Measurements from ENCODE around the gene VCAN. TPM values are rescaled to one million over a fixed set of nuclear protein-coding genes. Genes with fewer than 3 reads are reported as not detected.
A peak's percentile ranks its signal among the peaks of the same experiment; 100 is the strongest.

The VCAN gene
- total RNA-seq, 1 experiment from 2014 or later = 69.4 TPM

- H3K9me3 ChIP-seq (replicated peaks) = no peaks in the 10 kb centered on the region
- peaks cover 45% of the 10 kb centered on the region for H3K36me3 ChIP-seq
- no peaks in the 10 kb centered on the region for H3K4me1 ChIP-seq (replicated peaks)
- H3K27ac ChIP-seq = no peak overlapping the region
- H3K4me3 ChIP-seq = no peak overlapping the region
- H3K27me3 ChIP-seq (replicated peaks) = no peaks in the 10 kb centered on the region
- no peak for DNase-seq (ENCODE audit: low read depth in 1 of 2, low spot score in 2 of 2)
Observed at GRCh38 chr5:83540105-83540504, 68.6 kb downstream of the VCAN start.

GRCh38 chr5:83540783-83541182 lies 69.2 kb downstream of the VCAN start:
- H3K9me3 ChIP-seq (replicated peaks) = no peaks in the 10 kb centered on the region
- no peak for DNase-seq (ENCODE audit: low read depth in 1 of 2, low spot score in 2 of 2)
- H3K27me3 ChIP-seq (replicated peaks) = no peaks in the 10 kb centered on the region
- peaks cover 45% of the 10 kb centered on the region for H3K36me3 ChIP-seq
- no peak overlapping the region for H3K27ac ChIP-seq
- no peaks in the 10 kb centered on the region for H3K4me1 ChIP-seq (replicated peaks)
- no peak overlapping the region for H3K4me3 ChIP-seq

DNA sequence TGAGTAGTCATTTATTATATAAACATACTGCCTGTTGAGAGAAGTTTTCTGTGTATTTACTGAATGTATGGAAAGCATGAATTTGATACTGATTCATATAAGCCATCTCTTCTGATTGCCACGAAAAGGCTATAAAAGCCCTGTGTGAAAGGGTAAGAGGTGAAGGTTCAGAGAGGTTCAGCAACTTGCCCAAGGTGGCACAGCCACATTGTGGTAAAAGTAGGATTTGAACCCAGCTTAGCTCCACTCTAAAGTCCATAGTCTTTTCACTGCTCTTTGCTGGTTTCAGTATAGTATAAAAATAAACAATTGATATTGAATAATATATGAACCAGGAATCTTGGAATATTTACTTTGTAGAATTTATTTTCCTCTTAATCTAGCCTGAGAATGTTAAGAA lies 71.3 kb downstream of the VCAN start:
- DNase-seq (ENCODE audit: low read depth in 1 of 2, low spot score in 2 of 2) = no peak
- H3K27me3 ChIP-seq (replicated peaks) = no peaks in the 10 kb centered on the region
- H3K4me3 ChIP-seq = no peak overlapping the region
- no peak overlapping the region for H3K27ac ChIP-seq
- H3K9me3 ChIP-seq (replicated peaks) = no peaks in the 10 kb centered on the region
- H3K4me1 ChIP-seq (replicated peaks) = no peaks in the 10 kb centered on the region
- H3K36me3 ChIP-seq = peaks cover 35% of the 10 kb centered on the region

DNA sequence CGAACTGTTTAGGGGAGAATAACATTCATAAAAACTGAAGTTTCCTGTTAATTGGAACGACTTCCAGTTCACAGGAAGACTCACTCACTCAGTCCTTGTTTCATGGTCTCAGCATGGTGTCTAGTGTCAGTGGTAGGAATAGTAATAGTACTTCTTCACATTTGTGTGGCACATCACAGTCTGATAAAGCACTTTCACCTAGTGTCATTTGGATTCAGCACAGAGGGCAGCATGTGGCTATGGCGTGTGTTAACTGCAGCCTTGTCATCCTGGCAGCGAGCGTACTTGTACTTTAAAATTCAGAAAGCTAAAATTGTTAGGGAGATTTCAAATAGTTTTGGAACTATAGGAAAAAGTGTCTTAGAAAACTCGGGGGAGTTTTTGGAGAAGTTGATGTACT lies 72.4 kb downstream of the VCAN start:
- no peaks in the 10 kb centered on the region for H3K27me3 ChIP-seq (replicated peaks)
- no peak for DNase-seq (ENCODE audit: low read depth in 1 of 2, low spot score in 2 of 2)
- peaks cover 32% of the 10 kb centered on the region for H3K36me3 ChIP-seq
- no peaks in the 10 kb centered on the region for H3K4me1 ChIP-seq (replicated peaks)
- H3K9me3 ChIP-seq (replicated peaks) = no peaks in the 10 kb centered on the region
- H3K4me3 ChIP-seq = no peak overlapping the region
- H3K27ac ChIP-seq = no peak overlapping the region

DNA sequence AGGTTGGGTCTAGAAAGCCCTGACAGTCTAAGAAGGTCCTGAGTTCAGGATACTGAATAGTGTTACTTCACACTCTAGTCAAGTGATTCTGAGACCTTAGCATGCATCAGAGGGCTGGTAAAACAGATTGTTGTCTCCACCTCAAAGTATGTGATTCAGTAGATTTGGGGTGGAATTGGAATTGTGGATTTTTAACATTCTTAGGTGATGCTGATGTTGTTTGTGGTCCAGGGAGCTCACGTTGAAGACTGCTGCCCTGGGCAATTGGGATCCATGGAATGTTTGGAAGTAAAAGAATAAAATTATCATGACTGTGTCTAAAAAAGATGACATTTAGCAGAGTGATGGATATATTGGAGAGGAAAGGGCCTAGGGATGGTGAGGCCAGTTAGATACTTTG lies 75.6 kb downstream of the VCAN start:
- Histone ChIP-seq H3K9me3 (replicated peaks) (no peaks in the 10 kb centered on the region), H3K36me3 (peaks cover 26% of the 10 kb centered on the region), H3K4me1 (replicated peaks) (peaks cover 7% of the 10 kb centered on the region), H3K27ac (no peak overlapping the region), H3K4me3 (no peak overlapping the region), H3K27me3 (replicated peaks) (no peaks in the 10 kb centered on the region)
- DNase-seq (ENCODE audit: low read depth in 1 of 2, low spot score in 2 of 2) = no peak

GRCh38 chr5:83547889-83548288 lies 76.3 kb downstream of the VCAN start:
- no peak overlapping the region for H3K27ac ChIP-seq
- H3K27me3 ChIP-seq (replicated peaks) = no peaks in the 10 kb centered on the region
- no peaks in the 10 kb centered on the region for H3K9me3 ChIP-seq (replicated peaks)
- H3K36me3 ChIP-seq = peaks cover 21% of the 10 kb centered on the region
- no peak for DNase-seq (ENCODE audit: low read depth in 1 of 2, low spot score in 2 of 2)
- peaks cover 10% of the 10 kb centered on the region for H3K4me1 ChIP-seq (replicated peaks)
- no peak overlapping the region for H3K4me3 ChIP-seq

- Histone ChIP-seq H3K27me3 (replicated peaks) (no peaks in the 10 kb centered on the region), H3K9me3 (replicated peaks) (no peaks in the 10 kb centered on the region), H3K4me1 (replicated peaks) (peaks cover 10% of the 10 kb centered on the region), H3K27ac (no peak overlapping the region), H3K36me3 (peaks cover 24% of the 10 kb centered on the region), H3K4me3 (no peak overlapping the region)
- no peak for DNase-seq (ENCODE audit: low read depth in 1 of 2, low spot score in 2 of 2)
Observed at GRCh38 chr5:83548581-83548980, 77.0 kb downstream of the VCAN start.

DNA sequence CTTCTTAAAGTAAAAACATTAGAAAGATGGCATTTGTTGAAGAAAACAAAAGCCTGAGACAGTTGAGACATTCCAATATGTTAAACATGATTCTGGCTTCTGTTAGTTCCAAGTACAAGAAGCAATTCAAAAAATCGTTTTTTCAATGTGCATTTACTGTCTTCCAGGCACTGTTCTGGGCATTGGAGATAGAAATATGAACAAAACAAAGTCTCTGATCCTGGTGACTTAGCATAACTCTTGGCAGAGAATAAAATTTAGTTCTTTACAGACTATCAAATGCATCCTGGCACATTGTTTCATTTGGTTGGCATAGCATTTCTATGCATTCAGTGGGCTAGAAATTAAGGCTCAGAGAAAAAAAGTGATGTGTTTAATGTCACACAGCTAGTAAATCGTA lies 77.5 kb downstream of the VCAN start:
- DNase-seq (ENCODE audit: low read depth in 1 of 2, low spot score in 2 of 2) = no peak
- no peak overlapping the region for H3K4me3 ChIP-seq
- peaks cover 29% of the 10 kb centered on the region for H3K36me3 ChIP-seq
- H3K4me1 ChIP-seq (replicated peaks) = peaks cover 13% of the 10 kb centered on the region
- no peaks in the 10 kb centered on the region for H3K27me3 ChIP-seq (replicated peaks)
- H3K9me3 ChIP-seq (replicated peaks) = no peaks in the 10 kb centered on the region
- no peak overlapping the region for H3K27ac ChIP-seq

DNA sequence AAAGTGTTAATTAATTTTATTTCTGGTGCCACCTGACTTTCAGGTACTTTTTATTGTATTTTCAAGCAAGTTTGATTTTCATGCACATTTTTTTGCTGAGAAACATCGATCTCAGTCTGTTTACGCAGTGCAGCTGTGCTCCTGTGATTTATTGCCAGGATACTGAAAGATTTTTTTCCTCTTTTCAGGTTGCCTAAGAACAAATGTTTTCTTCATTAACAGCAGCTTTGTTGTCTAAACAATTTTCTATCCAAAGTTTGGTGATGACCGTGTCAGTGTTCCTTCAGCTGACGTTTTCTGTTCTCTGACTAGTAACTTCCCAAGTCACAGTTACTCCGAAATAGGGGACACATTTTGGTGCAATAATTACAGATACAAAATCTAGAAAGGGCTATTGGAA lies 78.1 kb downstream of the VCAN start:
- no peak overlapping the region for H3K4me3 ChIP-seq
- no peak for DNase-seq (ENCODE audit: low read depth in 1 of 2, low spot score in 2 of 2)
- no peaks in the 10 kb centered on the region for H3K27me3 ChIP-seq (replicated peaks)
- peaks cover 19% of the 10 kb centered on the region for H3K4me1 ChIP-seq (replicated peaks)
- peaks cover 34% of the 10 kb centered on the region for H3K36me3 ChIP-seq
- H3K27ac ChIP-seq = no peak overlapping the region
- H3K9me3 ChIP-seq (replicated peaks) = no peaks in the 10 kb centered on the region

DNA sequence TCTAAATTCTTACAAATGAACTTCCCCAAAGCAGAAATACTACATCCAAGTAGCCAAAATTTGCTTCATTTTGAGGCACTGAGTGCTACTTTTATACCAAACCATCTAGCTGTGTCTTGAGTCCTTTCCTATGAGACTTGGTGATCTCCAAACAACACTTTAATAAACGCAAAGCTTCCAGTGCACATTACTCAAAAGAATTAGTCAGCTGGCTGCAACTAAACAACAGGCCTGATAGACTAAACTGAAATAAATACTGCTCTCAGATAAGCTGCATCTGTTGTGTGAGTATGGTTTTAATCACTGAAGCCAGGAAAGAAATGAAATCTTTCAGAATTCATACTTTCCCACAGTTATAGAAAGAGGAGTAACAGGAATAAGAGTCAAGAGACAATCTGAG lies 80.3 kb downstream of the VCAN start:
- Histone ChIP-seq H3K27ac (no peak overlapping the region), H3K36me3 (peaks cover 53% of the 10 kb centered on the region), H3K4me3 (no peak overlapping the region), H3K4me1 (replicated peaks) (peaks cover 27% of the 10 kb centered on the region), H3K27me3 (replicated peaks) (no peaks in the 10 kb centered on the region), H3K9me3 (replicated peaks) (no peaks in the 10 kb centered on the region)
- DNase-seq (ENCODE audit: low read depth in 1 of 2, low spot score in 2 of 2) = peak in 1 of 2 experiments; percentile 21

DNA sequence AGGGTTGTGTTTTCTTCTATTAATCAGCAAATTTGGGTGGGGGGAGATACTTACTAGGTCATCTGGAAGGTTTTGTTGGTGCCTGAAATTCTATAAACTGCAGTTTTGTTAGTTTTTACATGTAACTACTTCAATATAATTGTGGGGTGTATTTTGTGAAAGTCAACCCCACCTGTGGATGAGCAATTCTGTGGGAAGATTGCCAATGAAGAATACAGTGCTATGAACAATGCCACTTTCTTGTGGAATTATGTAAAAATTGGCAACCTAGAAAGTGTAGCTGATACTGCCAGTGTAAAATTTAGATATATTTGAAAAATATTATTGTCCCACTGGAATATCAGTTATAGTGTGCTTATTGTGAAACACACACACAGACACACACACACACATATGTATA lies 80.7 kb downstream of the VCAN start:
- no peak overlapping the region for H3K27ac ChIP-seq
- H3K36me3 ChIP-seq = peaks cover 57% of the 10 kb centered on the region
- H3K27me3 ChIP-seq (replicated peaks) = no peaks in the 10 kb centered on the region
- no peaks in the 10 kb centered on the region for H3K9me3 ChIP-seq (replicated peaks)
- H3K4me3 ChIP-seq = no peak overlapping the region
- DNase-seq (ENCODE audit: low read depth in 1 of 2, low spot score in 2 of 2) = no peak
- H3K4me1 ChIP-seq (replicated peaks) = peaks cover 27% of the 10 kb centered on the region

DNA sequence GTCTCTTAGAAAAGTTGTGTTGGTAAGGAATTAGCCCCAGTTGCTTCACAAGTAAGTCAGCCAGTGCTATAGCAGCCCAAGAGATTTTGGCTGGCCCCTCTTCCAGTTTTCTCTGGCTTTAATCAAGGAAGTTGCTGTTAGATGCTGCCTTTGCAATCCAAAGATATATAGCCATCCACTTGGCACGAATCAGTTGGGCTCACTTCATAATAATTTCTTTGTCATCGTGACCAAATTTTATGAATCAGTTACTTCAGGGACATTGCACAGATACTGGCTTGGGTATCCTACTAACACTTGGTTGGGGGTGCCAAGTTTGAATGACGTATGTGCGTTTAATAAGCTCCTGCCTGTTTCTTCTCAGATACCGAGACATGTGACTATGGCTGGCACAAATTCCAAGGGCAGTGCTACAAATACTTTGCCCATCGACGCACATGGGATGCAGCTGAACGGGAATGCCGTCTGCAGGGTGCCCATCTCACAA lies 81.5 kb downstream of the VCAN start:
- peaks cover 61% of the 10 kb centered on the region for H3K36me3 ChIP-seq
- H3K4me1 ChIP-seq (replicated peaks) = peaks cover 33% of the 10 kb centered on the region
- H3K27me3 ChIP-seq (replicated peaks) = no peaks in the 10 kb centered on the region
- no peak for DNase-seq (ENCODE audit: low read depth in 1 of 2, low spot score in 2 of 2)
- no peak overlapping the region for H3K4me3 ChIP-seq
- H3K9me3 ChIP-seq (replicated peaks) = no peaks in the 10 kb centered on the region
- no peak overlapping the region for H3K27ac ChIP-seq

DNA sequence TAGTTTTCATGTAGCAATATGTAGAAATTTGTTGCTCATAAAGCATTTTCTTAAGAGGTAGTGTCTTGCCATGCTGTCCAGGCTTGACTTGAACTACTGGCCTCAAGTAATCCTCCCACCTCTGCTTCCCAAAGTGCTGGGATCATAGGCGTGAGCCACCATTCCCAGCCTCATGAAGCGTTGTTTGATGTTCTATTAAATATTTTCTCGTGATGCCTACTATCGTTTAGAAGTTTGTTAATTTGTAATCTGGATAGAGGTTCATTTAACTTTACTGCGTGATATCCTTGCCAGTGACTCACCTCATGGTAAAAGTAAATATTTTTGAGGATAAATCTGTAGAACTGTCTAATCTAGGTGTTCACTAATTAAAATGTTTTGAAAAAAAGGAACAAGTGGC lies 82.6 kb downstream of the VCAN start:
- peak overlapping the region; percentile 45 for H3K27ac ChIP-seq
- H3K36me3 ChIP-seq = peaks cover 57% of the 10 kb centered on the region
- H3K4me3 ChIP-seq = no peak overlapping the region
- H3K9me3 ChIP-seq (replicated peaks) = no peaks in the 10 kb centered on the region
- no peaks in the 10 kb centered on the region for H3K27me3 ChIP-seq (replicated peaks)
- no peak for DNase-seq (ENCODE audit: low read depth in 1 of 2, low spot score in 2 of 2)
- H3K4me1 ChIP-seq (replicated peaks) = peaks cover 35% of the 10 kb centered on the region

DNA sequence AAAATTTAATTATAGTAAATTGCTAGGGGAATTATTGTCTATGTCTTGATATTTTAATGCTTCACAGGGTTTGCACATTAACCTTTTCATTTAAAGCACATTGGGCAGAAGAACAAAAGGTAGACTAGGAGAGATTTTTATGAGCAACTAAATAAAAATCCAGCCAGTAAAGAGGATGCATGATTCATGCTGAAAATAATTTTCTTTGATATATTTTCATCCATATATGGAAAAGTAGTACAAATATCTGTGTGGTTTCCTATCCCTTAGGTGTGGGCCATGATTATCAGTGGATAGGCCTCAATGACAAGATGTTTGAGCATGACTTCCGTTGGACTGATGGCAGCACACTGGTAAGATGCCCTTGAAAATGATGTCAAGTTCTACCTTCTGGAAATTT lies 83.1 kb downstream of the VCAN start:
- Histone ChIP-seq H3K4me3 (no peak overlapping the region), H3K36me3 (peaks cover 57% of the 10 kb centered on the region), H3K9me3 (replicated peaks) (no peaks in the 10 kb centered on the region), H3K4me1 (replicated peaks) (peaks cover 35% of the 10 kb centered on the region), H3K27ac (peak overlapping the region; percentile 45), H3K27me3 (replicated peaks) (no peaks in the 10 kb centered on the region)
- peak in 1 of 2 experiments; percentile 22 for DNase-seq (ENCODE audit: low read depth in 1 of 2, low spot score in 2 of 2)

- no peak for DNase-seq (ENCODE audit: low read depth in 1 of 2, low spot score in 2 of 2)
- Histone ChIP-seq H3K4me1 (replicated peaks) (peaks cover 35% of the 10 kb centered on the region), H3K36me3 (peaks cover 57% of the 10 kb centered on the region), H3K27me3 (replicated peaks) (no peaks in the 10 kb centered on the region), H3K27ac (peak overlapping the region; percentile 45), H3K9me3 (replicated peaks) (no peaks in the 10 kb centered on the region), H3K4me3 (no peak overlapping the region)
Observed at GRCh38 chr5:83555263-83555662, 83.7 kb downstream of the VCAN start.
